ENCODE measurements around the gene KCMF1.
A peak's percentile ranks its signal among the peaks of the same experiment; 100 is the strongest.

KCMF1 gene

DNA sequence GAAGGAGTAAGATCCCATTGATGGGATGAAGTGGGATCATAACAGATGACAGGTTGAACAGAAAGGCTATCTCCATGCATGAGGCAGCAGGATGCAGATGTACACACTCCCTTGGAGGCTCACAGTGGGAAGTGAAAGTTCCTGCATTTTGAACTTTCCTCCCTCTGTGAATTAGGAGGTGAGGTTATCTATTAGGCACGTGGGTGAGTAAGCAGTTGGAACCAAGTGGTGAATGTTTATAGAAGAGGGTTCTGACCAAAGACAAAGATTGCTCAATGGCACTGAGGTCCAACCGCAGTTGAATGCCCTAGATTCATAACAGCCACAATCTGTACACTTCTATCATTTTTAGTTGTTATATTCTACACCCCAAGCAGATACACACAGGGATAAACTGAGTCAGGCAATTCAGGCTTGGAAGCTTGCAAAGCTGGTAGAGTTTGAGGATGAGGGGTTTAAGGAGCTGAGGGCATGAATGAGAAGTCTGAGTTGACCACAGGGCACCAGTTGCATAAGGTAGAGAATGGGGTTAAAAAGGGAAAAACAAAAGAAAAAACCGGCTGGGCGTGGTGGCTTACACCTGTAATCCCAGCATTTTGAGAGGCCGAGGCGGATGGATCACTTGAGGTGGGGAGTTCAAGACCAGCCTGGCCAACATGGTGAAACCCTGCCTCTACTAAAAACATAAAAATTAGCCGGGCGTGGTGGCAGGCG, 7.1 kb upstream of the KCMF1 start:
- Mint-ChIP-seq H3K4me3 (no peak overlapping the region), H3K27me3 (ENCODE audit: low read depth) (no peaks in the 10 kb centered on the region), H3K27ac (peak overlapping the region in 2 of 3 experiments; percentile 12 to 14), H3K4me1 (peaks cover 21% of the 10 kb centered on the region), H3K9me3 (no peaks in the 10 kb centered on the region), H3K36me3 (ENCODE audit: low read depth) (peaks cover 43% of the 10 kb centered on the region)
- TF ChIP-seq, protein P1, sequence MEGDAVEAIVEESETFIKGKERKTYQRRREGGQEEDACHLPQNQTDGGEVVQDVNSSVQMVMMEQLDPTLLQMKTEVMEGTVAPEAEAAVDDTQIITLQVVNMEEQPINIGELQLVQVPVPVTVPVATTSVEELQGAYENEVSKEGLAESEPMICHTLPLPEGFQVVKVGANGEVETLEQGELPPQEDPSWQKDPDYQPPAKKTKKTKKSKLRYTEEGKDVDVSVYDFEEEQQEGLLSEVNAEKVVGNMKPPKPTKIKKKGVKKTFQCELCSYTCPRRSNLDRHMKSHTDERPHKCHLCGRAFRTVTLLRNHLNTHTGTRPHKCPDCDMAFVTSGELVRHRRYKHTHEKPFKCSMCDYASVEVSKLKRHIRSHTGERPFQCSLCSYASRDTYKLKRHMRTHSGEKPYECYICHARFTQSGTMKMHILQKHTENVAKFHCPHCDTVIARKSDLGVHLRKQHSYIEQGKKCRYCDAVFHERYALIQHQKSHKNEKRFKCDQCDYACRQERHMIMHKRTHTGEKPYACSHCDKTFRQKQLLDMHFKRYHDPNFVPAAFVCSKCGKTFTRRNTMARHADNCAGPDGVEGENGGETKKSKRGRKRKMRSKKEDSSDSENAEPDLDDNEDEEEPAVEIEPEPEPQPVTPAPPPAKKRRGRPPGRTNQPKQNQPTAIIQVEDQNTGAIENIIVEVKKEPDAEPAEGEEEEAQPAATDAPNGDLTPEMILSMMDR (IDR thresholded peaks at IDR 0.05; ENCODE audit: unreplicated experiment in 3 of 3) = no peak

DNA sequence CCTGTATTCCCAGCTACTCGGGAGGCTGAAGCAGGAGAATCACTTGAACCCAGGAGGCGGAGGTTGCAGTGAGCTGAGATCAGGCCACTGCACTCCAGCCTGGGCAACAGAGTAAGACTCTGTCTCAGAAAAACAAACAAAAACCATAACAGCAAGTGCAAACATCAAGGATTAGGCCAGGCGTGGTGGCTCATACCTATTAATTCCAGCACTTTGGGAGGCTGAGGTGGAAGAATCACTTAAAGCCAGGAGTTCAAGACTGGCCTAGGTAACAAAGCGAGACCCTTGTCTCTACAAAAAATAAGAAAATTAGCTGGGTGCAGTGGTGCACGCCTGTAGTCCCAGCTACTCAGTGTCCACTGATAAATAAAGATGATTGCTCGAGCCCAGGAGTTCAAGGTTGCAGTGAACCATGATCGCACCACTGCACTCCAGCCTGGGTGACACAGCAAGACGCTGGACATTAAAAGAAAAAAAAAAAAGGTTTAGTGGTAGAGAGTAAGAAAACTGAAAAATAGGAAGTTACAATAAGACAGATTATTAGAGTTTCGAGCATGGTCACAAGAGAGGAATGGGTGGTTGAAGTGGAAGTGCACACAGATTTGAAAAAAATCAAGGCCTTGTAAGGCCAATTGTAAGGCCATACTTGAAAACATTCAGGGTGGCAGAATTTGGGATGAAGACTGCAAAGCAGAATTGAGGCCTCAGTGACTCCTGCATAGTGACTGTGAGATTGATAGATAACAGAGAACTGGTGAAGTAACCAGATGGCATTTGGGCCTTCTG, 6.4 kb upstream of the KCMF1 start:
- H3K27me3 Mint-ChIP-seq (ENCODE audit: low read depth) = no peaks in the 10 kb centered on the region
- H3K36me3 Mint-ChIP-seq (ENCODE audit: low read depth) = peaks cover 48% of the 10 kb centered on the region

DNA sequence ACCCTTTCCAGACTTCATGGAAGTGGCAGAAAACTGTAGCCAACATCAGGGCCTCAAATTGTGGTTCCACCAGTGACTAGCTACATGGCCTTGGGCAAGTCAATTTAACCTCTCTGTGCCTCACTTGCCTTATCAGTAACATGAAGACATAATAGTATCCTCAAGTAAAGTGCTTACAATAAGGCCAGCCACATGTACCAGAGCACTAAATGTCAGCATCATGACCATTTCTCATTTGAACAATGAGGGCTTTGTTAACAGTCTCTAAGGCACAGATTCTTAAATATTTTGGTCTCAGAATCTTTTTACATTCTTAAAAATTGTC, 5.8 kb upstream of the KCMF1 start:
- Mint-ChIP-seq H3K27me3 (ENCODE audit: low read depth) (no peaks in the 10 kb centered on the region), H3K36me3 (ENCODE audit: low read depth) (peaks cover 48% of the 10 kb centered on the region), H3K4me1 (peaks cover 18% of the 10 kb centered on the region), H3K4me3 (no peak overlapping the region), H3K27ac (no peak overlapping the region), H3K9me3 (no peaks in the 10 kb centered on the region)
- TF ChIP-seq, protein P1 (IDR thresholded peaks at IDR 0.05; ENCODE audit: unreplicated experiment in 3 of 3) = no peak

More for the DNA sequence above, 6.4 kb upstream of the KCMF1 start:
- H3K4me1 Mint-ChIP-seq = peaks cover 19% of the 10 kb centered on the region
- peak overlapping the region in 1 of 3 experiments; percentile 29 for H3K4me3 Mint-ChIP-seq
- no peak overlapping the region for H3K27ac Mint-ChIP-seq
- H3K9me3 Mint-ChIP-seq = no peaks in the 10 kb centered on the region
- TF ChIP-seq, protein P1 (IDR thresholded peaks at IDR 0.05; ENCODE audit: unreplicated experiment in 3 of 3) = no peak

DNA sequence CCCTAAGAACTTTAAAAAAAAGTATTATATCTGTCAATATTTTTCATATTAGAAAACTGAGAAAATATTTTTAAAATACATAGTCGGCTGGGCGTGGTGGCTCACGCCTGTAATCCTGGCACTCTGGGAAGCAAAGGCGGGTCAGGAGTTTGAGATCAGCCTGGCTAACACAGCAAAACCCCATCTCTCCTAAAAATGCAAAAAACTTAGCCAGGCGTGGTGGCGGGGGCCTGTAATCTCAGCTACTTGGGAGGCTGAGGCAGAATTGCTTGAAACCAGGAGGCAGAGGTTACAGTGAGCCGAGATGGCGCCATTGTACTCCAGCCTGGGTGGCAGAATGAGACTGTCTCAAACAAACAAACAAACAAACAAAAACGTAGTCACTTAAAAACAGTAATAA, 5.1 kb upstream of the KCMF1 start:
- TF ChIP-seq, protein P1 (IDR thresholded peaks at IDR 0.05; ENCODE audit: unreplicated experiment in 3 of 3) = no peak
- Mint-ChIP-seq H3K9me3 (no peaks in the 10 kb centered on the region), H3K36me3 (ENCODE audit: low read depth) (peaks cover 48% of the 10 kb centered on the region), H3K27me3 (ENCODE audit: low read depth) (no peaks in the 10 kb centered on the region), H3K4me3 (no peak overlapping the region), H3K4me1 (peaks cover 18% of the 10 kb centered on the region), H3K27ac (no peak overlapping the region)

DNA sequence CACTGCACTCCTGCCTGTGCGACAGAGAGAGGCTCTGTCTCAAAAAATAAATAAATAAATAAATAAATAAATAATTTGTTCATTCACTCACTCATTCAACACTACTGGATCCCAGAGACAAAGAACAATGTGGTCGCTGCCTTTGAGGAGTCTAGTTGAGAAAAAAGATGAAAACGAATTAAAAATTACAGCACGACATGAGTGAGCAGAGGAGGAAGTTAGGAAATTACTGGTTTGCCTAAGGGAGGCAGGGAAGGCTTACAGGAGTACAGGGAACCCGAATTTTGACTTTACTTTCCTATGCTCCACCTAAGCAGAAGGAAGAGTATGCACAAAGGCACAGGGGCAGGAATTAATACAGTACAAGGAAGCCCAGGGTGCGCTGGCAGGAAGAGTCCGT, 4.2 kb upstream of the KCMF1 start:
- Mint-ChIP-seq H3K27me3 (ENCODE audit: low read depth) (no peaks in the 10 kb centered on the region), H3K36me3 (ENCODE audit: low read depth) (peaks cover 44% of the 10 kb centered on the region), H3K4me1 (peaks cover 18% of the 10 kb centered on the region), H3K9me3 (no peaks in the 10 kb centered on the region), H3K27ac (peak overlapping the region in 2 of 3 experiments; percentile 5 to 48), H3K4me3 (peak overlapping the region; percentile 24 to 73 (median 58))
- TF ChIP-seq, protein P1 (IDR thresholded peaks at IDR 0.05; ENCODE audit: unreplicated experiment in 3 of 3) = no peak
